Suprapubic skin (tissue), 4 donors: Measurements from ENCODE around the gene DIAPH1.

ENCODE experiments used
- CTCF ChIP-seq, 2 donors: fragments of 200-600 bp in 1 of 2; fragments of 450-650 bp in 1 of 2; sonication (generic) in 1 of 2; IDR thresholded peaks; one replicate each; pipeline ENCODE4 v1.5.1; 2016 to 2019; ENCODE audit warnings: antibody characterized with exemption in 2 of 2, mild to moderate bottlenecking in 1 of 2, moderate library complexity in 1 of 2
- EP300 ChIP-seq: sonication (generic); formaldehyde crosslinking; IDR thresholded peaks from one replicate; pipeline ENCODE4 v1.6.1; 2017; ENCODE audit warnings: antibody characterized with exemption
- POLR2A ChIP-seq, 2 donors: fragments of 450-650 bp; IDR thresholded peaks; one replicate each; pipeline ENCODE4 v1.6.1; 2017; ENCODE audit warnings: antibody characterized with exemption in 2 of 2, mild to moderate bottlenecking in 2 of 2, moderate library complexity in 2 of 2
- POLR2AphosphoS5 ChIP-seq, 3 donors: sonication (generic); formaldehyde crosslinking; IDR thresholded peaks; one replicate each; pipeline ENCODE4 v1.6.1; 2017; ENCODE audit warnings: antibody characterized with exemption in 3 of 3

GRCh38 chr5:141516672-141517025 lies 102.2 kb downstream of the DIAPH1 start:
- no peak for TF ChIP-seq CTCF (IDR thresholded peaks at IDR 0.05)
- no peak for TF ChIP-seq POLR2AphosphoS5 (IDR thresholded peaks at IDR 0.05)
- no peak for TF ChIP-seq EP300
- TF ChIP-seq POLR2A (IDR thresholded peaks at IDR 0.05), result no peak
